Measurements from ENCODE around the gene C2CD3. TPM values are rescaled to one million over a fixed set of nuclear protein-coding genes. Genes with fewer than 3 reads are reported as not detected.

Gene C2CD3
- total RNA-seq, 1 experiment from 2014 or later = 7.8 TPM

DNA sequence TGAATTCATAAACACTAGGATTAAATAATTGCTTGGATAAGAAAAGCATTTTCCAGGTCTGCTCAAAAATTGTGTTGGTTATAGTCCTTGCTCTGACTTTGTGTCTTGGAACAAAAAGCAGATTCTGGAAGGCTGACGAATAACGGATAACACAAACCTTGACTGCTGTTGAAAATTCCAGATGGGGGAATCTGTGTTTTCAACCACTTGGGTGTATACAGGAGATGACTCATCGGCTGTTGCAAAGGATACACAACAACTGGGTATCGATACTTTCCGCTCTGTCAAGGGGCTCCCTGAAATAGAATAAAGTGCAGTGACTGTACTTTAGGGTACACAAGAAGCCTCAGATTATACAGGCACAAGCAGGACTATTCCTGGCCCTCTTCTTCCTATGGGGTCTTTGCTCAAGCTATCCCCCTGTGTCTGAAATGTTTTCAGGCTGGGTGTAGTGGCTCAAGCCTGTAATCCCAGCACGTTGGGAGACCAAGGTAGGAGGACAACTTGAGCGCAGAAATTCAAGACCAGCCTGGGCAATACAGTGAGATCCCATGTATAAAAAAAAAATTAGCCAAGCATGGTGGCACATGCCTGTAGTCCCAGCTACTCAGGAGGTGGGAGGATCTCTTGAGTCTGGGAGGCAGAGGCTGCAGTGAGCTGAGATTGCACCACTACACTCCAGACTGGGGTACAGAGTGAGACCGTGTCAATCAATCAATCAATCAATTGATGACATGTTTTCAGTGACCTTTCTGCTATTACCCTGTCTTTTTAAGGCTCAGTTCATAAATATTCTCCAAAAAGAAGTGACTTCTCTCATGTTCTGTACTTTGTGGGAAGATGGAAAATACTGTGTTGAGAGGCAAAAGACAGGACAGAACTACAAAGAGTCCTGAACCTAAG is 113.3 kb downstream of the C2CD3 start:
- DNase-seq = no peak
- peaks cover 4% of the 10 kb centered on the region for H3K36me3 ChIP-seq
- H3K9me3 ChIP-seq = no peaks in the 10 kb centered on the region
- H3K27me3 ChIP-seq = no peaks in the 10 kb centered on the region
- no peak overlapping the region for H3K4me3 ChIP-seq

DNA sequence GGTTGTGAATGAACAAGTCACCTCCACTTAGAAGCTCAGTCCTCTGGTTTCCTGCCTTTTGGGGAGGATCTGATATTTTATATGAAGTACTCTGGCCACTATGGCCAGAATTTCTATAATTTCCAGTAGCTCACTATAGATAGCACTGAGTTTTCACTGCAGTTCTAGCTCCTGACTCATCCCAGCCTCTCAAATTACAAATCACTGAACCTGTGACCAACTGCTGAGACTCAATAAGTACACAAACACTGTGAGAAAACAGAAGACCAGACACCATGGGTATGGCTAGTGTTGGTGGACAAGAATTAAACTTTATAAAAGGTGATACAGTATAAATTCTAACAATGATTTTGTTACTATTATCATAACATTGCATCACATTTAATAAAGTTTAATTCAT is 114.9 kb downstream of the C2CD3 start:
- no peaks in the 10 kb centered on the region for H3K27me3 ChIP-seq
- no peaks in the 10 kb centered on the region for H3K9me3 ChIP-seq
- no peak overlapping the region for H3K4me3 ChIP-seq
- DNase-seq = no peak
- H3K36me3 ChIP-seq = peaks cover 4% of the 10 kb centered on the region

DNA sequence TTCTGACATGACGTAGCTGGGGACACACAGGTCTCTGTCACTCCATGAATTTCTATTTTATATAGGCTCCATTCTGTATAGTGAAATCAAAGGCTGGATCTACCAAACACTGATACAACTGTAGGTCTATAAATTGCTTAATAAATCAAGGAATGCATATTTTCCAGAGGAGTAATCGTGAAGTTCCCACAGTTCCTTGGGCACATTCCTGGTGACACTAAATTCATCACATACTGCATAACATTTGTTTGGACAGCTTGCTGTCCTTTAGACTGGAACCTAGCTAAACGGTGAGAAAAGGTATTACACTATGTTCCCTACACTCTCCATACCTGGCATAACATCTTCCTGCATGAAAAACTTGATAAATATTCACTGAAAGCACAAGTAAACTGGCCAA is 120.3 kb downstream of the C2CD3 start:
- H3K27me3 ChIP-seq = no peaks in the 10 kb centered on the region
- H3K4me3 ChIP-seq = no peak overlapping the region
- H3K36me3 ChIP-seq = peaks cover 4% of the 10 kb centered on the region; the same call in 1 of the 2 replicates
- H3K9me3 ChIP-seq = no peaks in the 10 kb centered on the region
- DNase-seq = no peak

DNA sequence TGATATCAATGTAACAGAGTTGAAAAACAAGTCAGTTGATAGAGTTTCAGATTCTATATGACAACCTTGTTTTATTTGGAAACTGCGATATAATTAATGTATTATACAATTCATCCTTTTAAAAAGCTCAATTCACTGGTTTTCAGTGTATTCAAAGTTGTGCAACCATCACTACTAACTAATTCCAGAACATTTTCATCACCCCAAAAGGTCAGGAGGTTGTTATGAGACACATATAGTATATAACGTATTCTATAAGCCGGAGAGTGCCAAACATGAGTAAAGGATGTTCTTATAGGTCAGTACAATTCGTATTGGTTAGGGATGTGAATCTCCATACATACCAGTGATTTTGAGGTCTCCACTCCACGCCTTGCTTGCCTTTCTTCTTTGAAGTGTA is 121.8 kb downstream of the C2CD3 start:
- Histone ChIP-seq H3K36me3 (peaks cover 4% of the 10 kb centered on the region; the same call in 1 of the 2 replicates), H3K9me3 (no peaks in the 10 kb centered on the region), H3K27me3 (no peaks in the 10 kb centered on the region), H3K4me3 (no peak overlapping the region)
- no peak for DNase-seq

DNA sequence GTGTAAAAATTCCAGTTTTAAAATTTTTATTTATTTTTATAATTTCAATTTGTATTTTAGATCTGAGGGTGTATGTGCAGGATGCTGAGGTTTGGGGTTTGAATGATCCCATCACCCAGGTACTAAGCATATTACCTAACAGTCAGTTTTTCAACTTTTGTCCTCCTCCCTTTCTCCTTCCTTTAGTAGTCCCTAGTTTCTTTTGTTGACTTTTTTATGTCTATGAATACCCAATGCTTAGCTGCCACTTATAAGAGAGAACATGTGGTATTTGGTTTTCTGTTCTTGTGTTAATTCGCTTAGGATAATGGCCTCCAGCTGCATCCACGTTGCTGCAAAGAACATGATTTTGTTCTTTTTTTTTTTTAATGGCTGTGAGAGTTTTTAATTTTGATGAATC is 126.3 kb downstream of the C2CD3 start:
- no peaks in the 10 kb centered on the region for H3K9me3 ChIP-seq
- H3K27me3 ChIP-seq = no peaks in the 10 kb centered on the region
- H3K4me3 ChIP-seq = no peak overlapping the region
- DNase-seq = no peak
- H3K36me3 ChIP-seq = peaks cover 14% of the 10 kb centered on the region

DNA sequence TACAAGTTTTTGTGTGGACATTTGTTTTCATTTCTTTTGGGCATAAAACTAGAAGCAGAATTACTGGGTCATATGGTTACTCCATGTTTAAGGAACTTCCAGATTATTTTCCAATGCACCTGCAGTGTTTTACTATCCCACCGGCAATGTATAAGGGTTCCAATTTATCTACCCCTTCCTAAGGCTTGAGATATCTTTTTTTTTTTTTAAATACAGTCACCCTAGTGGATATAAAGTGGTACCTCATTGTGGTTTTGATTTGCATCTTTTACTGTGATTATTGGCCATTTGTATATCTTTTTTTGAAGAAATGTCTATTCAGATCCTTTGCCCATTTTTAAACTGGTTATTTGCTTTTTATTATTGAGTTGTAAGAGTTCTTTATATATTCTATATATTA is 127.4 kb downstream of the C2CD3 start:
- Histone ChIP-seq H3K36me3 (peaks cover 21% of the 10 kb centered on the region), H3K27me3 (no peaks in the 10 kb centered on the region), H3K4me3 (no peak overlapping the region), H3K9me3 (no peaks in the 10 kb centered on the region)
- DNase-seq = no peak

DNA sequence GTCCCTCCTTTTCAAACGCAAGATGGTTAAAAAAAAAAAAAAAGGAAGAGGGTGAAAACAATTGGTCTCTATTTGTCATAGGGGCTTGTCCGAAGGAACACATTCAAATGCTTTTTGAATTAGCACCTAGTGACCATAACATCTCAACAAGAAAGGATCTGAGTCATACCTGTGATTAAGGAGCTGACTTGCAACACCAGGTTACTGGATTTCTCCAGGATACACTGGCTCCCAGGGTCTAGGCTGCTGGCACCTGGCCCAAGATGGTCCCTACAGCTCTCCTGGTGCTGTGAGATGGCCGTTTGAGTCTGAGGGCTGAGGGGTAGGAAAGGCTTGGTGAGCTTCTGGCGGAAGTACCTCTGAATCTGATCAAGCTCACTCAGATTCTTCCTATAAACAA is 133.5 kb downstream of the C2CD3 start:
- Histone ChIP-seq H3K36me3 (peaks cover 31% of the 10 kb centered on the region), H3K4me3 (no peak overlapping the region), H3K27me3 (no peaks in the 10 kb centered on the region), H3K9me3 (no peaks in the 10 kb centered on the region)
- no peak for DNase-seq

DNA sequence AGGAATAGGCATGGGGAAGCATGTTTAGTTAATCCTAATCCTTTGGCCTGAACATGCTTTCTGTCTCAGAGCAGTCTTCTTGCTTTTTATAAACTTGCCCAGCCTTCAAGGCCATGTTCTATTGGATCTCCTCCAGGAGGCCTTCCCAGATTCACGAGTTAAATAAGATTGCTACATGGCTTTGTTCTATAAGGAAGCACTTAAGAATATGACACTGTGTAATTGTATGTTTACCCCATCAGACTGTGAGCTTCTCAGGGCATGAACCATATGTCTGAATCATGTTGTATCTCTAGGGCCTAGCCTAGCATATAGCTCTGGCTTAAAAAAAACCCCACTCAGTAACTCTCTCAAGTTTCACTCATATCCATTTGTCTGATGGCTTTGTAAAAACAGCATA is 135.5 kb downstream of the C2CD3 start:
- Histone ChIP-seq H3K9me3 (no peaks in the 10 kb centered on the region), H3K36me3 (peaks cover 23% of the 10 kb centered on the region), H3K27me3 (no peaks in the 10 kb centered on the region), H3K4me3 (no peak overlapping the region)
- DNase-seq = no peak

DNA sequence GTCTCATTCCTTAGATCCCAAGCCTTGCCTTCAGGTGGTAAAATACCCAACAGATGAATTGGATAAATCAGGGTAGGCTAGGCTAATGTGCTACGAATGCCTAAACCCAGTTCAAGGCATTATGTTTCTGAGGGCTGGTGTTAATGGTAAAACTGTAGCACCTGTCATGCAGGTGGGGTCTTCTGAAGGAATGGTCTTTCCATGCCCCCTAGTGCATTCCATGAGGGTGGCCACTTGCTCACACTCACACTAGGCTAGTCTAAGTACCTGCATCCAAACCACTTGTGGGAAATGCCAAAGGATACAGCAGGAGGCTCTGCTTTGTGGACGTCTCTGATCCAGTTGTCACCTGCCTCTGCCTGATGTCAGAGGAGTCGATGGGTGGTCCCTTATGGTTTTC is 137.8 kb downstream of the C2CD3 start:
- DNase-seq = no peak
- no peaks in the 10 kb centered on the region for H3K9me3 ChIP-seq
- no peaks in the 10 kb centered on the region for H3K27me3 ChIP-seq
- no peak overlapping the region for H3K4me3 ChIP-seq
- peaks cover 14% of the 10 kb centered on the region for H3K36me3 ChIP-seq

DNA sequence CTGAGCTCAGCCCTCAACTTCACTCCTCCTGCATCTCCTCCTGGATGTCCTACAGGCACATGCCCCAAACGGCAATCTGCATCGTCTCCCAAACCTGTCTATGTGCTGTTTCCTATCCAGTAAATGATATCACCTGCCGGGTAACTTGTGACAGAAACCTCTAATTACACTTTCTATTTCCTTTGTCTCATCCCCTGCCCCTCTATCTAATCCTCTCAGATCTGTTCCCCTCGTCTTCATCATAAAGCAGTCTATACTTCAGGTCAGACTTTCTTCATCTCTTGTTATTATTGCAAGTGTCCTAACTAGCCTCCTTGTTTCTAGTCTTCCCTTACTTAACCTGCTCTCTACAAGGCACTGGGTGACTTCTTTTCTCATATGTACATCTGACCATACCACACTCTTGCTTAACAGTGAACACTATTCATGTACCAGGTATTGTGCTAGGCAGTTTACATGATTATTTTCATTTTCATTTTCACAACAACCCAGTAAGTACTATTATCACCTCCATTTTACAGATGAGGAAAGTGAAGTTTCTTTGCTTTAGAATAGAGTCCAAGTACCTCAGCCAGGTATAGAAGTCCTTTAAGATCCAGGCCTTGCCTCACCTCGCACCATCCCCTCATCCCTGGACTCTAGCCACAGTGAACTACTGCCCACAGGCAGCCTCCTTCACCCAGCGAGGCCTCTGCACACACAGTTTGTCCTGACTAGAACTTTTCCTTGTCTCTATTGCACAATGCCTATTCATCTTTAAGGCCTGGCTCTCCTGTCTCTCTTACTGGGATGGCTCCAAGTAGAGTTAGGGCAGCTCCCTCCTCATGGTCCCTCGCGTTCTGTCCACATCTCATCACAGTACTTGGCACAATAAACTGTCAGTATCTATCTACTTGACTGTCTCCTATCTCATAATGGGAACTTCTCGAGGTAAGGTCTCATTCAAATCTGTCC is 139.8 kb downstream of the C2CD3 start:
- no peaks in the 10 kb centered on the region for H3K9me3 ChIP-seq
- H3K27me3 ChIP-seq = no peaks in the 10 kb centered on the region
- no peak overlapping the region for H3K4me3 ChIP-seq
- no peak for DNase-seq
- H3K36me3 ChIP-seq = peaks cover 11% of the 10 kb centered on the region

DNA sequence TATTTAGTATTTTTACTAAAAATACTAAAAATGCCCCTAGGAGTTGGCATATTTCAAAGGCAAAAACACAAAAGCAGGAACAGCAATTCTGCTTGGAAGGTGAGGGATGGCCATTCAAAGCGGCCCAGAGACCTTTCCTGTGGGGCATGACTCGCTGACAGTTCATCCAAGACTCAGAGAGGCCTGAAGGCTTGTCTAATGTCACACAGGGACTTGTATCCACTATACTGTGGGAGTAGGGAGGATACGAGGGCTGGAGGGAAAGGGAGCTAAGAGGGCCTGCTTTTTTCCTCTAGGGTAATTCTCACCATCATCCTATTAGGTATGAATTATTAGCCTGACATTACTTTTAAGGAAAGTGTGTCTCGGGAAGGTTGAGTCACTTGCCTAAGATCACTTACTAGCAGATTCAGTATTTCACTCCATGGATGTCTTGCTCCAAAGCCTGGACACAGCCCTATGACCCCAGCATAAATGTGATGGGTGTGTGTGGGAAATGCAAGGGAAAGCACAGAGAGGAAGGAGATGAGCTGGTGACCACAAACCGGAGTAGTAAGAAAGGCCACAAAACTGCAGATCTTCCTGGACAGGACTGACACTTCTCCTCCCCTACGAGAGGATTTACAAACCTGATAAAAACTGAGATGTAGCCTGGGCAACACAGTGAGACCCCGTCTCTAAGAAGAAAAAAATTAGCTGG is 145.2 kb downstream of the C2CD3 start:
- H3K4me3 ChIP-seq = no peak overlapping the region
- DNase-seq = no peak
- H3K9me3 ChIP-seq = no peaks in the 10 kb centered on the region

DNA sequence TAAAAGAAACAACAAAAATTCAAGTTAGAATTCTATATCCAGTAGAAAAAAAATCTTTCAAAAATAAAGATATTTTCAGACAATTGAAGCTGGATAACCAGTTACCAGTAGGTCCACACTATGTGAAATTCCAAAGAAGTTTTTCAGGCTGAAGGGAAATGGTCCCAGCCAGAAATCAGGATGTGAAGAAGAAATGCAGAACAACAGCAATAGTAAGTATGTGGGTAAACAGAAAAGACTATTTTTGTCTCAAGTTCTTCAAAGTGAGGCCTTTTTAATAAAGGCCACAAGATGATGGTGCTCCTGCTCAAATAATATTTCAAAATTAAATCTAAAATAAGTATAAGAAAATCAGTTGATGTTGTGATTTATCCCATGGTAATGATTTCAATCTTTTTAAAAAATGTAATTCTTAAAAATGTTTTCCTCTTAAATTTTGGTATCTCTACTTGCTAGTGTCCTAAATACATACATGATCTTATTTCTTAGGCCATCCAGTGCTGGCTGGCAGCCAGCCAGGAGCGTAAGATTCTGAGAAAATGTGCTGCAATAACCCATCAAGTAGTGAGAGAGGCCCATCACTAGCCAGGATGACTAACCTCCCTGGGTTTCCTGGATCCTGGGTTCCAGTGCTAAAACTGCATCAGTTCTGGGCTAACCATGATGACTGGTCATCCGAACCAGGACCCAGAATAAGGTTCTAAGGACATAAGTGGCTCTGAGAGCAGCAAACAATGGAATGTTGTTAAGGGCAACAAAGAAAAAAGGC is 146.4 kb downstream of the C2CD3 start:
- DNase-seq = peak; percentile 48
- Histone ChIP-seq H3K4me3 (no peak overlapping the region), H3K9me3 (no peaks in the 10 kb centered on the region), H3K36me3 (peaks cover 5% of the 10 kb centered on the region), H3K27me3 (no peaks in the 10 kb centered on the region)

More for the DNA sequence above, 145.2 kb downstream of the C2CD3 start:
- Histone ChIP-seq H3K36me3 (peaks cover 5% of the 10 kb centered on the region), H3K27me3 (no peaks in the 10 kb centered on the region)

DNA sequence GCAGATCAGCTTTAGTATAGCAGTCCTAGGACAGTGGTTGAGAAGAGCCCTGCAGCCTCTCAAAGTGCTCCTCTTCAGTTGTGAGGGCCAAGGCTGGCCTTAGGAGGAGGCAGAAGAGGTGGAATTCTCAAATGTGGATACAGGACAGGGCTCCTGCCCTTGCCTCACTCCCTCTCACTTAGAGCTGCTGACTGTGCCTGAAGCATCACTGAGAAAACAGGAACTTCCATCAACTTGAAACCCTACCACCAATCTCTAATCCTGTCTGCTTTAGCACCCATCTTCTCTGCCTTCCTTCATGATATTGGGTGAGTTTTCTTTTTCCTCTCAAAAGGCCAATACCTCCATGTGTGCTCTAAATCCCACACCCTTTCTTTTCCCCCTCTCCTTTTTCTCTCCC is 147.5 kb downstream of the C2CD3 start:
- Histone ChIP-seq H3K27me3 (no peaks in the 10 kb centered on the region), H3K4me3 (no peak overlapping the region), H3K9me3 (no peaks in the 10 kb centered on the region), H3K36me3 (peaks cover 5% of the 10 kb centered on the region)
- DNase-seq = no peak

DNA sequence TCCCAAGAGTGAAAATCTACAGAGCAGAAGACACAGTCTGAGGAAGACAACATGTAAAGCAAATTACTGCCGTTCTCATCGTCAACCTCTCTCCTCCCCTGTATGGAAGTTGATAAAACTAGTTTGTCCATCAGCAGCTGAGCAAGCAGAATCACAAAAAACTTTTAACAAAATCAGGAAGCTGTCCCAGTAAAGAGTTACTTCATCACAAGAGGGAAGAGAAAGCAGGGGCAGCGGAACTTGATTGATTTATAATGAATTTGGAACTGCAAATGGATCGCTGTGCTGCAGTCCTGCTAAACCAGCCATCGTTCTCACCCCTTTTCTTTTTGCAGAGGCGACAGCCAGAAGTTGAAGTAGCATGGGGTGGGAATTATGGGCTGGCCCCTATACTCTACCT is 148.3 kb downstream of the C2CD3 start:
- DNase-seq = no peak
- Histone ChIP-seq H3K36me3 (peaks cover 5% of the 10 kb centered on the region), H3K9me3 (no peaks in the 10 kb centered on the region), H3K4me3 (no peak overlapping the region), H3K27me3 (no peaks in the 10 kb centered on the region)

DNA sequence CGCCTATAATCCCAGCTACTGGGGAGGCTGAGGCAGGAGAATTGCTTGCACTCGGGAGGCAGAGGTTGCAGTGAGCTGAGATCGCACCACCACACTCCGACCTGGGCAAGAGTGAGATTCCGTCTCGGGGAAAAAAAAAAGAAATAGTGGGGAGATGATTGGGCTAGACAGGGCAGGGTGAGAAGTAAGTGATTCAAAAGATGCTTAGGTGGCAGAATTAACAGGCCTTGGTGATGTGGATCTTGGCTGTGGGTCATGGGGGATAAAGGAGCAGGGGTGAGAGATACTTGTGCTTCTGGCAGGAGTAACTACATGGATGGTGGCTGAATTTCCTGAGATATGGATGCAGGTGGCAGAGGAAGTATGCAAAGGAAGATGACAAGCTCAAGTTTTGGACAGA is 148.8 kb downstream of the C2CD3 start:
- H3K36me3 ChIP-seq = peaks cover 5% of the 10 kb centered on the region
- DNase-seq = no peak
- no peaks in the 10 kb centered on the region for H3K9me3 ChIP-seq
- H3K4me3 ChIP-seq = no peak overlapping the region
- H3K27me3 ChIP-seq = no peaks in the 10 kb centered on the region

DNA sequence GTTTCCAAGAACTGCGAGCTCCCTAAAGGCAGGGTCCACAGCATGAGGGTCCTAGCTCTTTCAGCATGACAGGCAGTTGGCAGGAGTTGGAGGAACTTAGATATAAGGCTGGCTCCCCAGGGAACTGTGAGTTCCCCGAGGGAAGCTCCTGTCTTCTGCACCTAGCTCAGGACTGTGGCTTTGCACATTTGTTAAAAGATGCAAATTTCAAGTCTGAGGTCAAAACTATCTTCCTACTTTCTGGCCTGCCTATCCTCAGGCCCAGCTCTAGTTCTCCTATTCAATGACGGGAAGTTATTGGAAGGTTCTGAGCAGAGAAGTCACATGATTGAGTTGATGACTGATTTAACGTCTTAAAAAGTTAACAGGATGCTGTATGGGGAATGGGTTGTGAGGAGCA is 150.3 kb downstream of the C2CD3 start:
- Histone ChIP-seq H3K27me3 (no peaks in the 10 kb centered on the region), H3K36me3 (peaks cover 2% of the 10 kb centered on the region; the same call in 1 of the 2 replicates), H3K4me3 (no peak overlapping the region), H3K9me3 (no peaks in the 10 kb centered on the region)
- no peak for DNase-seq

Measured in MG63 (cell line).